NCI-H1930 (cell line): ENCODE measurements around the gene ARPC1A.
"Not testable (repeated sequence)": the region's sequence is repeated elsewhere in the genome, so short reads cannot be mapped to it uniquely, and the experiment has no call there.

Experiments used
- DNase-seq, 2 experiments: peaks; one replicate each; lab custom pipeline; 2025; lab: John Stamatoyannopoulos, UW

ARPC1A gene

DNA sequence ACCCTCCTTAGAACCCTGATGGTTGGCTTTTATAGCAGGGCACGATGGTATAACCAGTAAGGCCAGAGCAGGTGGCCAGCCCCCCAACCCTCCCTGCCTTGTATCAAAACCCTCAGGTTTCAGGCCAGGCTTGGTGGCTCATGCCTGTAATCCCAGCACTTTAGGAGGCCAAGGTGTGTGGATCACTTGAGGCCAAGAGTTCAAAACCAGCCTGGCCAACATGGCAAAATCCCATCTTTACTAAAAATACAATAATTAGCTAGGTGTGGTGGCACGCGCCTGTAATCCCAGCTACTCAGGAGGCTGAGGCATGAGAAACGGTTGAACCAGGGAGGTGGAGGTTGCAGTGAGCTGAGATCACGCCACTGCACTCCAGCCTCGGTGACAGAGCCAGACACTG, 3.0 kb upstream of the ARPC1A start:
- DNase-seq, result not testable (repeated sequence)

DNA sequence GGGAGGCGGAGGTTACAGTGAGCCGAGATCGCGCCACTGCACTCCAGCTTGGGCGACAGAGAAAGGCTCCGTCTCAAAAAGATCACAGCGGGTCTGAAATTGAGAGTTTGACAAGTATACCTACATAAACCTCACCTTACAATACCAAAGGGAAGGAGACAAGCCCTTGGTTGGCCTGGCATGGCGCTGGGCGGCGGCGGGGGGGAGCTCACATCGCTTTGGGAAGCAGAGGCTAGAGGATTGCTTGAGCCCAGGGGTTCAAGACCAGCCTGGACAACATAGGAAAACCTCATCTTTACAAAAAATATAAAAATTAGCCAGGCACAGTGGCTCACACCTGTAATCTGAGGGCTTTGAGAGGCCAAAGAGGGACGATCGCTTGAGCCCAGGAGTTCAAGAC, 1.1 kb upstream of the ARPC1A start:
- DNase-seq, result no peak

DNA sequence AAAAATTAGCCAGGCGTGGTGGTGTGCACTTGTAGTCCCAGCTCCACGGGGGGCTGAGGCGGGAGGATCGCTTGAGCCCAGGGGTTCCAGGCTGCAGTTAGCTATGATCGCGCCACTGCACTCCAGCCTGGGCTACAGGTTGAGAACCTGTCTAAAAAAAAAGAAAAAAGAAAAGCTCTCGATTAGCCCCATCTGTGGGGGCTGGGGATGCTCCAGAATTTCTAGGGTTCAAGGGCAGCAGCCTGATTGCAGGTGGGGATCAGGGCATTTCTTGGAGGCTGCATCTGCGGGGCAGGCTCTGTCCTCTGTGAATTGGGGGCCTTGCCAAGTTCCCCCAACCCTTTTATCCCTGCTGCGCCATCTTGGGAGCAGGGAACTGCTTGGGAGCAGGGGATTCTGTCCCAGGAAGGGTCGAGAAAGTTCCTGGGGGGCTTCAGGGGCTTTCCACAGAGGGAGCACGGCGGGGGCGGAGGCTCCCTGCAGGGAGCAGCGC, 651 bp upstream of the ARPC1A start:
- no peak for DNase-seq

DNA sequence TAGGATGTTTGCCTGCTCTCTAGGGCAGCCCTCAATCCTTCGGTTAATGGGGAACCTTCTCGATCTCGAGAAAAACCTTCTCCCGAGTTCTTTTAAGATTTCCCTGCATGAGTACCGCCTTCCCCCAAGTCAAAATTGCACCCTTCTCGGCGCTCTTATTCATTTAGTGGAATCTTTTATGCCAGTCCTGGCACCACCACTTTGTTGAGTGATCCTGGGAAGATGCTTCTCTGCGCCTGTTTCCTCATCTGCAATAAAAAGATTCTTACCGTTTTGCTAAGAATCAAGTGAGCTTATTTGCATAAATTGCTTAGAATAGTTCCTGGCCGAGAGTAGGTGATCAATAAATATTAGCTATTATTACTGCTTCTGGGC, 697 bp downstream of the ARPC1A start:
- DNase-seq, result no peak

DNA sequence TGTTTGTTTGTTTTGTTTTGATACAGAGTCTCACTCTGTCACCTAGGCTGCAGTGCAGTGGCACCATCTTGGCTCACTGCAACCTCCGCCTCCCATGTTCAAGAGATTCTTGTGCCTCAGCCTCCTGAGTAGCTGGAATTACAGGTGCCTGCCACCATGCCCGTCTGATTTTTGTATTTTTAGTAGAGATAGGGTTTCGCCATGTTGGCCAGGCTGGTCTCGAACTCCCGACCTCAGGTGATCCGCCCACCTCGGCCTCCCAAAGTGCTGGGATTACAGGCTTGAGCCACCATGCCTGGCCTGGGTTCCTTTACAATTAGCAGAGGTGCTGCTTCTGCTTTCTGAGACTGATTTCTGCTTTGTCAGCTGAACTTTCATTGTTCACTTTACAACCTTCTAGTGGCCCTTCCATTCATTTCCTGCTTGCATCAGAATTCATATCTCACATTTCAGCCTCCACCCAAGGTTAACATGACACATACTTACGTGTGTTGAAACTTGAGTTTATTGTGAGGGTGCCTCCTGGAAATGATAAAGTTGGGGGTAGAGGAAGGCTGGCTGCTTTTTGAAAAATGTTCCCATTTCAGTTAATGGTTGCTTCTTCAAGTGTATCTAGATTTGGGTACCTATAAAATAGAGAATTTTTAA, 4.7 kb downstream of the ARPC1A start:
- not testable (repeated sequence) for DNase-seq

DNA sequence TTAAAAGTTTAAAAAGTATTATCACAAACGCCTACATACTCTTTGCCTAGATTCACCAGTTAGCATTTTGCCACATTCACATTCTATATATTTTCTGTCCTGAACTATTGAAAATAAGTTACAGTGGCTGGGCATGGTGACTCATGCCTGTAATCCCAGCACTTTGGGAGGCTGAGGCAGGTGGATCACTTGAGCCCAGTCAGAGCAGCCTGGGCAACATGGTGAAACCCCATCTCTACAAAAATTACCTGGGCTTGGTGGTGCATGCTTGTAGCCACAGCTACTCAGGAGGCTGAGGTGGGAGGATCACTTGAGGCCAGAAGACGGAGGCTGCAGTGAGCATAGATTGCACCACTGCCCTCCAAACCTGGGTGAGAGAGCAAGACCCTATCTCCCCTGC, 5.3 kb downstream of the ARPC1A start:
- DNase-seq, result no peak

DNA sequence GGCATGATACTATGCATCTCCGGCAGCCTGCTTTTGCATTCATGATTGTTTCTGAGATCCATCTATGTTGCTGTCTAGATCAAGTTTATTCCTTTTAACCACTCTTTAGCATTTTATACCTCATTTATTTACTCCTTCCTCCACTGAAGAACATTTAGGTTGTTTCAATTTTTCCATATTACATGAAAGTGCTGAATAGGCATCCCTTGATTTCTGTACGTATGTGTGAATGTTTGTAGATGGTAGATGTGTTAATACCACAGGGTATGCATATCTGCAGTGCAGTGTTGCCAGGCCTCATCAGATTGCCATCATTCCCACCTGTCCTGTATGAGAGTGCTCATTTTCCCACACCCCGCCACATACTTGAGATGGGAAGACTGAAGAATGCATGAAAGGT, 13.9 kb downstream of the ARPC1A start:
- DNase-seq, result no peak

DNA sequence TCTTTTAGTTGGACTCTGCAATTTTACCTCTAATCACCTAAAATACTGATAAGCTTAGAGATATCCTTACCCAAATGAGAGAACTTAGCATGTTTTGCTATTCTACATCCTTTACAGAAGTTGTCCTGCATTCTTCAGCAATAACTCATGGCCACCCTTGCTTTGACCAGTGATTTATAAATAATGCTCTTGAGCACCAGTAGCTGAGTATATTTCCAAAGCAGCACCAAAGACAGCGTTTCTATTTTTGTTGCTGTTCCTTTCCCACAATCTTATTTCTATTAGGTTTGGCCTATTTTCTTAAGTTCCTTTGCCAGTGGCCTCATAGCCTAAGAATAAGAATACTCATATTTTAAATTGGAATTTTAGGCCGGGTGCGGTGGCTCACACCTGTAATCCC, 15.0 kb downstream of the ARPC1A start:
- no peak for DNase-seq

DNA sequence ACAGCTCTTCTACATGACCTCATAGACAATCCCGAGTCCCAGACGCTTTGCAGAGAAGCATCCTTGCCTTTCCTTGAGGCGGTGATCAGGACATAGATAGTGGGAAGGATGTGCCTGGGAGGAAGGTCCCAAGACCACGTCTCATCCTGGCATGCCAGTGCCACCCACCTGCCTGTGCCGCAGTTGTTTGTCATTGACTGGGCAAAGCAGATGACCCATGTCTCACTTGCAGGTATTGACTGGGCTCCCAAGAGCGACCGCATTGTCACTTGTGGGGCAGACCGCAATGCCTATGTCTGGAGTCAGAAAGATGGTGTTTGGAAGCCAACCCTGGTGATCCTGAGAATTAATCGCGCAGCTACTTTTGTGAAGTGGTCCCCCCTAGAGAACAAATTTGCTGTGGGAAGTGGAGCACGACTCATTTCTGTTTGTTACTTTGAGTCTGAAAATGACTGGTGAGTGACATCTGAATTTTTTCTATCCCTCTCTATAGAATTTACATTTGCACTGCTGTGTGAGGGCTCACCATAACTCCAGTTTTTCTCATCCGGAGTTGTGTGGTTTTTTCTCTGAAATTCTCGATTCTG, 18.5 kb downstream of the ARPC1A start:
- DNase-seq, result no peak

DNA sequence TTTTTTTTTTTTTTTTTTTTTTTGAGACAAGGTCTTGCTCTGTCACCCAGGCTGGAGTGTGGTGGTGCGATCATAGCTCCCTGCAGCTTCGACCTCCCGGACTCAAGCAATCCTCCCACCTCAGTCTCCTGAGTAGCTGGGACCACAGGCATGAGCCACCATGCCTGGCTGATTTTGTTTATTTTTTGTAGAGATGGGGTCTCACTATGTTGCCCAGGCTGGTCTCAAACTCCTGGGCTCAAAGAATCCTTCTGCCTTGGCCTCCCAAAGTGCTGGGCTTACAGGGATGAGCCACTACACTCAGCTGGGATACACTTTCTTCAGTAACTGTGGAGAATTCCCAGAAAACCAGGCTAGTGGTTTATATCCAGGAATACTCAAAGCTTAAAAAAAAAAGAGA, 24.9 kb downstream of the ARPC1A start:
- DNase-seq, result not testable (repeated sequence)

DNA sequence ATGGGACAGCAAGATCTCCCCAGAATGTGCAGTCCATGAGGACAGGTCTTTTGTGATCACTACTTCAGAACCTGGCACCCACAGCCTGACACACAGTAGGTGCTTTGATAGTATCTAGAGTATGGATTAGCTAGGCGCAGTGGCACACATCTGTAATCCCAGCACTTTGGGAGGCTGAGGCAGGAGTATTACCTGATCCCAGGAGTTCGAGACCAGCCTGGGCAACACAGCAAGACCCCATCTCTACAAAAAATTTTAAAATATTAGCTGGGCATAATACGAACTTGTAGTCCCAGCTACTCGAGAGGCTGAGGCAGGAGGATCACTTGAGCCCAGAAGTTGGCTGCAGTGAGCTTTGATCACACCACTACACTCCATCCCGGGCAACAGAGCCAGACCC, 26.5 kb downstream of the ARPC1A start:
- no peak for DNase-seq

DNA sequence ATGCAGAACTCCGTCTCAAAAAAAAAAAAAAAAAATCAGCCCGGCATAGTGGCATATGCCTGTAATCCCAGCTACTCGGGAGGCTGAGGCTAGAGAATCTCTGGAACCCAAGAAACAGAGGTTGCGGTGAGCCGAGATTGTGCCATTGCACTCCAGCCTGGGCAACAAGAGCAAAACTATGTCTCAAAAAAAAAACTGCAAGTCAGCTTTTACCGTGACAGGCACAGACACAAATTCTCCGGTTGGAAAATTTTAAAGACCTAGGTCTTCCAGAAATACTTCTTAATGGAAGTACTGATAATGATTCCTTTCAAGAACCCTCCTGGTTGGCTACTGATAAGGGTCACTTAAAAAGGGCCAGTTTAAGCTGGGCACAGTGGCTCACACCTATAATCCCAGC, 29.4 kb downstream of the ARPC1A start:
- DNase-seq, result no peak

DNA sequence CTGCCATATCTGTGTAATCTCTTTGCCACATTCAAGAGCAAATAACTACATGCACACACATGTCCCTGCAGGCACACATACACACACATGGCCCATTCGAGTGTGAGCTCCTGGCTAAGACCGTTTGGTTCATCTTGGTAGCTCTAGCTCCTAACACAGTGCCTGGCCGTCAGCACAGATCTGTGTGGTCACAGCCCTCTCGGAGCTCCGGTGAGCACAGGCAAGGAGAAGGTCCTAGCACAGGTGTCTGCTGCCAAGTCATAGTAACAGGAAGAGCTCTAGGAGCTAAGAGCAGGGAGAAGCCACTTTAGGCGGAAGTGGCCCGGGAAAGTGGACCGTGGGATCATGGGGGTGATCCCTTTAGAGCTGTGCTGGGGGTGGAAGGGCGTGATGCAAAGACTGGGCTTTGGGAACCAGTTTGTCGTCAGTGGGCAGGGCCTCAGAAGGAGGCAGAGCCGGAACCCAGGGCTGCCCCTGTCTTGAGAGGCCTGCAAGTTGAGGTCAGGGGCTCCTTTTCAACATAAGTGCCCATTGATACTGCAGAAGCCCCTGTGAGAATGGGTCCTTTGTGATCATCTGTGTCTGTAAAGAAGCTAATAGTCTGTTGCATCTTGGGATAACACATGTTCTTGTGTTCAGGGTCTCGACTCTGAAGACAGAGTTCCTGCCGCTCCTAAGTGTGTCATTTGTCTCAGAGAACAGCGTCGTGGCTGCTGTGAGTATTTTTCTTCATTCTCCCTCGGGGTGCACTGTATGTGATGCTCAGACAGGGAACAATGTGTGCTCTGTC, 32.2 kb downstream of the ARPC1A start:
- no peak for DNase-seq

DNA sequence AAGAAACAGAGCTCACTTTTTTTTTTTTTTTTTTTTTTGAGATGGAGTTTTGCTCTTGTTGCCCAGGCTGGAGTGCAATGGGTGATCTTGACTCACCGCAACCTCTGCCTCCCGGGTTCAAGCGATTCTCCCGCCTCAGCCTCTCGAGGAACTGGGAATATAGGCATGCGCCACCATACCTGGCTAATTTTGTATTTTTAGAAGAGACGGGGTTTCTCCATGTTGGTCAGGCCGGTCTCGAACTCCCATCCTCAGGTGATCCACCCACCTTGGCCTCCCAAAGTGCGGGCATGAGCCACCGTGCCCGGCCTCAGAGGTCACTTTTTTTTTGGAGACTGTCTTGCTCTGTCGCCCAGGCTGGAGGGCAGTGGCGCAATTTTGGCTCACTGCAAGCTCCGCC, 32.8 kb downstream of the ARPC1A start:
- DNase-seq, result not testable (repeated sequence)

DNA sequence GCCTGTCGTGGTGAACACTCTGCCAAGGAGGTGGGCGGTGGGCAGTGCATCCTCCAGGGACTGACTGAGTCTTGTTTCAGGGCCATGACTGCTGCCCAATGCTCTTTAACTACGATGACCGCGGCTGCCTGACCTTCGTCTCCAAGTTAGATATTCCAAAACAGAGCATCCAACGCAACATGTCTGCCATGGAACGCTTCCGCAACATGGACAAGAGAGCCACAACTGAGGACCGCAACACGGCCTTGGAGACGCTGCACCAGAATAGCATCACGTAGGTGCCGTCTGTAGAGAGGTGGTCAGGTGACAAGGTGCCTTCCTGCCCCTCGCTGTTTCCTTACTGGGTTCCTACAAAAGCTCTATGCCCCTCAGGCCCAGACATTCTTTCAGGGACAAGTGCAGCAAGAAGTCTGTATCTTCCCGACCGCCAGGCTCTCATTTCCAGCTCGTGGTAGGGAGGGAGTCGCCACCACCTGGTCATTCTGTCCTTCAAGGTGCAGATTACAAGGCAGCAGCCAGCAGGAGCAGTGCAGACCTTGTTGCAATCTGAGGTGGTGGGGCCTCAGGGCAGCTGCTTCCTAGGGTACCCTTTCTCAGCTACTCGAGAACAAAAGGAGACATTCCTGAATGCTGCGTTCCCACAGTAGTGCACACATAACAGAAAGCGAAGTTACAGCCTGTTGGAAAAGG, 33.9 kb downstream of the ARPC1A start:
- DNase-seq, result no peak

DNA sequence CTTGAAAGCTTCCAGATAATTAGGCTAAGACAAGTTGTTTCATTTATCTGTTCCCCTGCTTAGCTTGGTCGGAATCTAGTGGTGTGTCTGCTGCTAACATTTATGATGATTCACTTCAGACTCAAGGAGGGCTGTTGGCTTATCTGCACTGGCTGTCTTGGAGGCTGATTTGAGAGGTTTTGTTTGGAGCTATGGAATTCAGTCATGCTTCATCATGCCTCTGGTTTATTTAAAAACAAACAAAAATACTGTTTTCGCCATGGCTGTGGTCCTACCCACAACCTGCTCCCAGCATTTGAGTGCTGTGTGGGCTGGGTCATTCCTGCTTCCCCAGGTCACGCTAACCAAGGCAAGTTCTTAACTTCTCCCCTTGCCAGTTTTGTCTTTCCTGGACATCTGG, 37.1 kb downstream of the ARPC1A start:
- no peak for DNase-seq

DNA sequence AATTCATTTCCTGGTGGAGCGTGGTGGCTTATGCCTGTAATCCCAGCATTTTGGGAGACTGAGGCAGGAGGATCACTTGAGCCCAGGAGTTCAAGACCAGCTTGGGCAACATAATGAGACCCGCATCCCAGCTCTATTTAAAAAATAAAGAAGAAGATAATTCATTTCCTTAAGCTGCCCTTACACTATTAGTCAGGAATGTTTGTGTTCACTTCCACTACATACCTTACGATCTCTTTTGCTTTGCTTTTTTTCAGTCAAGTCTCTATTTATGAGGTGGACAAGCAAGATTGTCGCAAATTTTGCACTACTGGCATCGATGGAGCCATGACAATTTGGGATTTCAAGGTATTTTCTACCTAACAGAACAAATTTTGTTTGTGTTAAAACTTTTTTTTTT, 37.6 kb downstream of the ARPC1A start:
- DNase-seq, result no peak

DNA sequence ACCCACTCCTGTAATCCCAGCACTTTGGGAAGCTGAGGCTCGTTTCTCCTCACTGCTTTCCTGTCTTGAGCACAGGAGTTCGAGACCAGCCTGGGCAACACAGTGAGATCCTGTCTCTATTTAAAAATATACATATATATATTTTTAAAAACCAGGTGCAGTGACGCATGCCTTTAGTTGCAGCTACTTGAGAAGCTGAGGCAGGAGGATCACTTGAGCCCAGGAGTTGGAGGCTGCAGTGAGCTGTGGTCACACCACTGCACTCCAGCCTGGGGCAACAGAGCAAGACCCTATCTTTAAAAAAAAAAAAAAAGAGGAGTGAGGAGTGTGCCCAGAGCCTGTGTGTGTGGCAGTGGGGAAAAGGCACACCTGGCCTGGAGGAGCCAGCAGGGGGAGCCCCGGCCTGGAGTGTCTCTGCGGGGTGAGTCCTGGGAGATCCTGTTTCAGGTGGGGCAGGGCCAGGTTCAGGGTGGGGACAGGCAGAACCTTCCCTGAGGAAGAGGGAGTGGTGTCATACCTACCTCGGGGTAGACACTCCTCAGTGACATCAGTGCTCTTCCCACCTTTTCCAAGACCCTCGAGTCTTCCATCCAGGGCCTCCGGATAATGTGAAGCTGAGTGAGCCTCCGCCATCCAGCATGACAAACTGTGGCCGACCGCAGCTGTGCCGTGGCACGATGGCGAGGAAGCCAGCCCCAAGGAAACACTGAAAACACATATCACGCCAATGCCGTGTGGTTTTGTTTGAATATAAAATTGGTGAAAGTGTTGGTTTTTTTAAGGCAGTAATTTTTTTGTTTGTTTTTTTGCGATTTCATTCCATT, 39.8 kb downstream of the ARPC1A start:
- peak in 1 of 2 experiments; percentile 12 for DNase-seq

DNA sequence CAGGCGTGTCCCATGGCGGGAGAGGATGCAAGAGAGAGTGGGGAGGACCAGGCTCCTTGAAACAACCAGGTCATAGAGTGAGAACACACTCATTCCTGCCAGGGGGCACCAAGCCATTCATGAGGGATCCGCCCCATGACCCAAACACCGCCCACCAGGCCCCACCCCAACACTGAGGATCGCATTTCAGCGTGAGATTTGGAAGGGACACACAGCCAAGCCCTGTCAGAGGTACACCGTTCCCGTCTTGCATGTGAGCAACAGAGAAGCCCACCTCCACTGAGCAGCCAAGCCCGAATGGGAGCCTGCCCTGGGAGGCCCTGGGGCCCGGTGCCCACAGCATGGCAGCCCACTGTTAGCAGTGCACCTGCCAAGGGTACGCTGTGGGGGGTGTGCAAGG, 40.9 kb downstream of the ARPC1A start:
- DNase-seq, result no peak

DNA sequence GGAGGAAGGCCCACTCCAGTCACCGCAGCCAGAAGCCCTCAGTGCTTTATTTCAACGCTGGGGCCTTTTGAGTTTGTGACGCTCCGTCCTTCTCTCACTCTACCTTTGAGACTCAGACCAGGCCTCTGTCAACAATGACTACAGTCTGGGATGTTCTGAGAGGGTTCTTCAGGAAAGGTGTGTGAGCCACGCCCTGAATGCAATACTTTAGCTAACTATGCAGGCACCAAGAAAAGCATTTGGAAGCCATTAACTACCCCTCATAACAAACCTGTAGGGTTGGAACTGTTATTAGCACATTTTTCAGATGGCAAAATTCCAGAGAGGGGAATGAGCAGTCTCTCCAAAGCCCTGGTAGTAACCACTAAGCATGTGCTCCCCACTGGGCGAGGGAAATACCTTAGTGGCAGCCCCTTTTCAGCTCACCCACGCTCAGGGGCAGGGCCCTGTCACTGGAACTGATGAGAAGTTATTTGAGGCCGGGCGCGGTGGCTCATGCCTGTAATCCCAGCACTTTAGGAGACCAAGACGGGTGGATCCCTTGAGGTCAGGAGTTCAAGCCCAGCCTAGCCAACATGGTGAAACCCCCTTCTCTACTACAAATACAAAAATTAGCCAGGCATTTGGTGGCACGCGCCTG, 43.2 kb downstream of the ARPC1A start:
- DNase-seq, result no peak

DNA sequence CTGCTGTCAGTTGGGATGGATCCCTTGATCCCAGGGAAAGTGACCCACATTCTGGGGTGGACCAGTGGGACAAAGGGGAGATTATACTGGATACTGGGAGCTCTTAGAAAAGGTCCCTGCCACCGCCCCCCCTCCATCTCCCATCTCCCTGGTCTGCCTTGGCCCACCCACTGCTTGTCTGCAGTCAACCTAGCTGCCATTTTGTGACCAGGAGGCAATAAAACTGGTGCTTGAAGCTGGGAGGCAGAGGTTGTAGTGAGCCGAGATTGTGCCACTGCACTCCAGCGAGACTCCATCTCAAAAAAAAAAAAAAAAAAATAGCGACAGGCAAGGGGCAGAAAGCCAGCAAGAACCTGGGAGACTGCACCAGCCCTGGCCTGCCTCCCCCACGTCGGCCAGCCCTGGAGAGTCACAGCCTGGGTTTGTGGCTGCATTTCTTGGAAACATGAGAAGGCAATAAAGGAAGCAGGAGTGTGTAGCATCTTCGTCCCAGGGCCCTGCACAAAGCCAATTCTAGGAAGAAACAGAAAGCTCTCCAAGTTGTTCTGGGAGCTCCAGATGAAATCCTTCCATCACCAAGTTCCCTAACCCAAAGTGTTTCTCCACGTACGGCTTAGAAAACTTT, 44.2 kb downstream of the ARPC1A start:
- DNase-seq, result no peak
